GM10248 (cell line): ENCODE results near the gene USP20.

Experiments used
- CTCF ChIA-PET: fragments of 300-600 bp; sonication (Branson Sonifier 250); formaldehyde crosslinking; extraction: SDS; loops from one replicate; lab custom pipeline; 2021; ENCODE audit warnings: antibody characterized with exemption; lab: Yijun Ruan, JAX
- POLR2A ChIA-PET: fragments of 350-650 bp; sonication (Branson Sonifier 250); formaldehyde crosslinking; extraction: SDS; loops from one replicate; lab custom pipeline; 2020; ENCODE audit warnings: antibody characterized with exemption; lab: Yijun Ruan, JAX
- DNase-seq: peaks from one replicate; pipeline ENCODE4 v3.0.0; 2012; ENCODE audit errors: extremely low spot score
- CTCF ChIP-seq: IDR thresholded peaks from 2 replicates; pipeline ENCODE4 v1.5.1; 2012; ENCODE audit warnings: mild to moderate bottlenecking, low read depth; ENCODE audit errors: extremely low read depth, missing control alignments, control extremely low read depth

USP20 gene

GRCh38 chr9:129816501-129817435 is 18.5 kb upstream of the USP20 start:
- ChIA-PET POLR2A (no interaction called here), CTCF (interaction anchor here (1.2 kb wide), 1 partner anchor 13 kb away, joined by 3 read pairs; the partner anchor contains the start of gene TOR1B)
- DNase-seq, result no peak
- no peak for TF ChIP-seq CTCF

GRCh38 chr9:129822898-129823541 is 12.2 kb upstream of the USP20 start:
- CTCF ChIA-PET, result no interaction called here
- no peak for TF ChIP-seq CTCF
- peak; percentile 45 for DNase-seq
- POLR2A ChIA-PET, result interaction anchor here (0.6 kb wide), 1 partner anchor 299 kb away, joined by 3 read pairs; no protein-coding TSS in a partner anchor

- no peak for TF ChIP-seq CTCF
- DNase-seq, result peak; percentile 42
- POLR2A ChIA-PET, result no interaction called here
- CTCF ChIA-PET, result no interaction called here
Observed at GRCh38 chr9:129823542-129823934, 11.7 kb upstream of the USP20 start.

- DNase-seq, result peak; percentile 95
- no peak for TF ChIP-seq CTCF
- ChIA-PET POLR2A (no interaction called here), CTCF (interaction anchor here (1.0 kb wide), 1 partner anchor 19 kb away, joined by 3 read pairs; no protein-coding TSS in a partner anchor)
Observed at GRCh38 chr9:129823935-129824601, 11.2 kb upstream of the USP20 start, which contains the start of gene TOR1A. TOR1A (minus strand) TSS chr9:129824136; CDS start chr9:129824085, 51 bp downstream.

DNA sequence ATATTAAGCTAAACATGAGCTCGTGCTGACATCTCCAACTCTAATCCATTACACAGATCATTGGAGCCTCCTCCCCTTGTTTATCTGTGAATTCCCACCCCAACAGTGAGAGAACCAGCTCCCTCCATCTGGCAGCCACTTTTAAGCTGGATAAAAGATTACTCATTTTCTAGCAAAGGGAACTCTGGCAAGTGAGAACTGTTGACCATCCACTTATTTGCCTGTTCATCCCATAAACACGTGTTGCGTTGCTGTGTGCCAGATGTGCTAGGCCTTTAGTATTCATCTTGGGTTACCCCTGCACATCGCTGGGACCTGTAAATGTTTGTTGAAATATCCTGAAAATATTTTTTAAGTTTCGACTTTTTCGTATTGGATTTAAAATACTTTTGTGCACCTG is 8.9 kb upstream of the USP20 start:
- no peak for DNase-seq
- TF ChIP-seq CTCF, result no peak
- ChIA-PET CTCF (interaction anchor here (1.3 to 1.9 kb wide), 2 partner anchors 9 to 79 kb away, joined by 3 to 4 read pairs; partner anchors contain the start of genes C9orf78 and USP20), POLR2A (interaction anchor here (0.5 to 1.3 kb wide), 3 partner anchors 8 to 29 kb away, joined by 3 to 7 read pairs (median 5); partner anchors contain the start of gene C9orf78)
